PC-3 (cell line): ENCODE measurements around the gene TGM5. TPM values are rescaled to one million over a fixed set of nuclear protein-coding genes. Genes with fewer than 3 reads are reported as not detected.

Experiments used
- ATAC-seq: fragments of 200-7000 bp; cut with Tn5 transposase; 2 replicates; pipeline ENCODE4 v1.9.1; 2020; ENCODE audit warnings: mild to moderate bottlenecking, moderate library complexity
- BruUV-seq: library from RNA; stranded (reverse); fragments of 400-500 nt; replicated peaks from 2 replicates; lab custom pipeline; 2021; lab: Mats Ljungman, UMichigan
- CTCF ChIA-PET: fragments of 300-600 bp; sonication (Branson Sonifier 250); formaldehyde crosslinking; loops from one replicate; lab custom pipeline; 2022; ENCODE audit warnings: antibody characterized with exemption; lab: Charles Lee
- POLR2A ChIA-PET: fragments of 300-600 bp; sonication (Branson Sonifier 250); formaldehyde crosslinking; loops from one replicate; lab custom pipeline; 2022; ENCODE audit warnings: antibody characterized with exemption; ENCODE audit not compliant: unreplicated experiment; lab: Charles Lee
- DNase-seq: peaks from one replicate; pipeline ENCODE4 v3.0.0-alpha.2; 2015
- H2AFZ ChIP-seq: fragments of 300-600 bp; sonication (generic); 2 replicates; pipeline ENCODE4 v1.6.0; 2016; ENCODE audit warnings: antibody characterized with exemption, low read length
- H3F3A ChIP-seq: fragments of 300-600 bp; sonication (generic); one replicate; pipeline ENCODE4 v1.6.0; 2017; ENCODE audit warnings: antibody characterized with exemption, low read length, control low read depth, mild to moderate bottlenecking; ENCODE audit not compliant: unreplicated experiment
- H3K27ac ChIP-seq: fragments of 300-600 bp; sonication (generic); 2 replicates; pipeline ENCODE4 v1.5.1; 2016; ENCODE audit warnings: mild to moderate bottlenecking, low read length
- H3K27me3 ChIP-seq: fragments of 300-600 bp; sonication (generic); 2 replicates; pipeline ENCODE4 v1.6.1; 2016; ENCODE audit warnings: low read length, mixed read lengths
- H3K36me3 ChIP-seq: fragments of 300-600 bp; sonication (generic); 2 replicates; pipeline ENCODE4 v1.6.1; 2016; ENCODE audit warnings: low read depth, mixed run types, low read length, mixed read lengths
- H3K4me1 ChIP-seq: fragments of 300-600 bp; sonication (generic); 2 replicates; pipeline ENCODE4 v1.5.1; 2016; ENCODE audit warnings: low read length; ENCODE audit not compliant: insufficient read depth
- H3K4me2 ChIP-seq: fragments of 300-600 bp; sonication (generic); 2 replicates; pipeline ENCODE4 v1.6.0; 2016; ENCODE audit warnings: low read length
- H3K4me3 ChIP-seq: fragments of 300-600 bp; sonication (generic); 2 replicates; pipeline ENCODE4 v1.5.1; 2016; ENCODE audit warnings: mild to moderate bottlenecking, low read length, mixed read lengths
- H3K79me2 ChIP-seq: fragments of 300-600 bp; sonication (generic); 2 replicates; pipeline ENCODE4 v1.6.1; 2017; ENCODE audit warnings: low read length, mixed read lengths
- H3K9ac ChIP-seq: fragments of 300-600 bp; sonication (generic); 2 replicates; pipeline ENCODE4 v1.6.0; 2016; ENCODE audit warnings: mild to moderate bottlenecking, low read length
- H3K9me2 ChIP-seq: fragments of 300-600 bp; sonication (generic); replicated peaks from 2 replicates; pipeline ENCODE4 v1.6.1; 2016; ENCODE audit warnings: mixed run types, low read length, mixed read lengths
- H3K9me3 ChIP-seq: fragments of 300-600 bp; sonication (generic); 2 replicates; pipeline ENCODE4 v1.6.1; 2016; ENCODE audit warnings: low read length, mixed read lengths
- H4K20me1 ChIP-seq: fragments of 300-600 bp; sonication (generic); 2 replicates; pipeline ENCODE4 v1.6.1; 2016; ENCODE audit warnings: low read length, mixed read lengths
- EZH2 ChIP-seq: fragments of 300-600 bp; sonication (generic); IDR thresholded peaks from one replicate; pipeline ENCODE4 v1.6.1; 2017; ENCODE audit warnings: antibody characterized with exemption, mild to moderate bottlenecking, low read length; ENCODE audit not compliant: unreplicated experiment
- EZH2phosphoT487 ChIP-seq: fragments of 300-600 bp; sonication (generic); IDR thresholded peaks from 2 replicates; pipeline ENCODE4 v1.6.1; 2018; ENCODE audit warnings: mild to moderate bottlenecking, antibody characterized with exemption, low read length, borderline replicate concordance
- intact Hi-C: fragments of 100-400 bp; cut with micrococcal nuclease; formaldehyde crosslinking; loops from 2 replicates; pipeline ENCODE4 v1.9.0; 2023
- total RNA-seq: library from RNA; depleted of rRNA; stranded (reverse); fragments of >200 nt; gene quantifications from 2 replicates; pipeline ENCODE4 v1.2.3, GENCODE V29; 2014
- TF ChIP-seq, protein P1 (sequence below): fragments of 300-600 bp; sonication (generic); conservative IDR thresholded peaks from 2 replicates; pipeline ENCODE4 v1.5.1; 2017; ENCODE audit warnings: antibody characterized with exemption, low read depth, mild to moderate bottlenecking, low read length

TGM5 gene
- total RNA-seq, 1 experiment from 2014 or later = not detected

DNA sequence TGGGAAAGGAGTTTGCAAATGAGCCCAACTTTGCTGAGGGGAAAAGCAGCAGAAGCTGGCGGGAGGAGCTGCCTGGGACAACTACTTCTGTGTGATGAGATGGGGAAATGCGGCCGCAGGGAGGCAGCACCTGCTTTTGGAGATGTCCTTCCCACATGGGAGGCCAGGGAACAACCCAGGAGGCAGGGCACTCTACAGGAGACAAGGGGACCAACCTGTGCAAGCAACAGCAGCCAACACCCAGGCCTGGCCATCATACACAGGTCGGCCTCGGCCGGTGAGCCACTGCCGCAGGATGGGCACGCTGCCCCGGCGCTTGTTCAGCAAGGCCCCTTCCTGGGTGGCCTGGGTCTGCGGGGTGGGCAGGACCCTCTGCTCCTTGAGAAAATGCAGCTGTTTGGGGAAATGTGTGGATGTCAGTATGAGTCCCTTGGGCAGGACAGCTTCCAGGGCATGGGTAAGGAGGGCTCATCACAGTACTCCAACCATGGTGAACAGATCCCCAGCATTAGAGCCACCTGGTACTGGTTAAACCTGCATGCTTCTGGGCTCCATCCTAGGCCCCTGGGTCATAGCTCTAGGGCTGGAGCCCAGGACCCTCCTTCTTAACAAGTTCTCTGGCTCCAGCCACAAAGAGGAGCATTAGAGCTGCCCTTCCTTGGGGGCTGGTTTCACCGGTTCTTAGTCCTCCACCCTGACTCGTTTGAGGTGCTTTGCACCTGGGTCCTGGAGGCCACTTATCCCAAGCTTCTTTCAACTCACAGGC lies 57.5 kb downstream of the TGM5 start:
- no TSS peak for BruUV-seq
- CTCF ChIA-PET = no interaction called here
- Histone ChIP-seq H3K4me1 (peaks cover 3% of the 10 kb centered on the region; the same call in 1 of the 2 replicates), H3K9me3 (no peaks in the 10 kb centered on the region), H3K36me3 (no peaks in the 10 kb centered on the region), H3K4me3 (no peak overlapping the region), H3K4me2 (no peak overlapping the region), H3K79me2 (no peaks in the 10 kb centered on the region), H3F3A (no peaks in the 10 kb centered on the region), H3K9ac (no peak overlapping the region), H4K20me1 (no peaks in the 10 kb centered on the region), H2AFZ (no peak overlapping the region), H3K27me3 (no peaks in the 10 kb centered on the region), H3K27ac (no peak overlapping the region), H3K9me2 (no peaks in the 10 kb centered on the region)
- TF ChIP-seq, protein P1, sequence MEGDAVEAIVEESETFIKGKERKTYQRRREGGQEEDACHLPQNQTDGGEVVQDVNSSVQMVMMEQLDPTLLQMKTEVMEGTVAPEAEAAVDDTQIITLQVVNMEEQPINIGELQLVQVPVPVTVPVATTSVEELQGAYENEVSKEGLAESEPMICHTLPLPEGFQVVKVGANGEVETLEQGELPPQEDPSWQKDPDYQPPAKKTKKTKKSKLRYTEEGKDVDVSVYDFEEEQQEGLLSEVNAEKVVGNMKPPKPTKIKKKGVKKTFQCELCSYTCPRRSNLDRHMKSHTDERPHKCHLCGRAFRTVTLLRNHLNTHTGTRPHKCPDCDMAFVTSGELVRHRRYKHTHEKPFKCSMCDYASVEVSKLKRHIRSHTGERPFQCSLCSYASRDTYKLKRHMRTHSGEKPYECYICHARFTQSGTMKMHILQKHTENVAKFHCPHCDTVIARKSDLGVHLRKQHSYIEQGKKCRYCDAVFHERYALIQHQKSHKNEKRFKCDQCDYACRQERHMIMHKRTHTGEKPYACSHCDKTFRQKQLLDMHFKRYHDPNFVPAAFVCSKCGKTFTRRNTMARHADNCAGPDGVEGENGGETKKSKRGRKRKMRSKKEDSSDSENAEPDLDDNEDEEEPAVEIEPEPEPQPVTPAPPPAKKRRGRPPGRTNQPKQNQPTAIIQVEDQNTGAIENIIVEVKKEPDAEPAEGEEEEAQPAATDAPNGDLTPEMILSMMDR = no peak
- no peak for TF ChIP-seq EZH2phosphoT487
- intact Hi-C loops = no loop called here
- POLR2A ChIA-PET = no interaction called here
- no peak for DNase-seq
- no peak for ATAC-seq

DNA sequence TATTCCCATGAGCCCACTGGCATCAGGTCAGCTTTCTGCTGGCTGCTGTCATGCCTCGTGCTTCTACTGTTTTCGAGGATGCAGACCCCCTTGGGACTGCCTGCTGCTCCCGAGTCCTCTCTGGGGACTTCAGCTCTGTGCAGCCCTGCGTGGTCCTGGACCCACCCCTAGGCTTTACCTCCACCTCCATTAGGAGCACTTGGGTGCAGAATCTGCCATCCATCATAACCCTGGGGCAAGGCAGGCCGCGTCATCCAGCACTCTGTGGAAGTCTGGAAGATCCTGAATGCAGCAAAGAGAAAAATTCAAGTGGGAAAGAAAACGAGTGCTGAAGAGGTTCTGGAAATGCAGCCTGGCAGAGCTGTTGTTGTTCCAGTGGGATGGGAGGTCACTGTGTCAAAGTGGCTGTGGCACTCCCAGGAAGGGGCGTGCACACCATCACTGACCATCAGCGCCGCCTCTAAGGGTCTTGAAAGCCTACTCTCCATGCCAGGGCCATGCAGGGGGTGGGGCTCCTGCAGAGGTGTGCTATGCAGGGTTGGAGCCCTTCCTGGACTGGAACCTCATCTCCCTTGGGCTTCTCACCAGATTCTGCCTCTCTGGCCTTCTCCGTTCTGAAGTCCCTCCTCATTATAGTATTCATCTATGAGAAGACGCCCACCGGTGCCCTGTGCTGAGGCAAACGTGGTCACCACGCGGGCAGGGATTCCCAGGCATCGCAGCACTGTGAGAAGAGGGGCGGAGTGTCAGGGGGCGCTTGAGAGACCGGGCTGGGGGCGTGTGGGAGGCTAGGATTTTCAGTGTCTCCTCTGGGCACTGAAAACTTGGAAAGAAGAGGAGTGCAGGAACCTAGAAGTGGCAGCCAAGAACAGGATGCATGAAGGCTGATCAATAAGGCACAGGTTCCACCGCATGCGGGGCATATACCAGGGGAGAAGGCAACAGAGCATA lies 58.4 kb downstream of the TGM5 start:
- intact Hi-C loops = no loop called here

More for the DNA sequence above, 58.4 kb downstream of the TGM5 start:
- ATAC-seq (no peak), DNase-seq (no peak)
- no TSS peak for BruUV-seq
- H3K9ac ChIP-seq = no peak overlapping the region
- no peak overlapping the region for H3K4me3 ChIP-seq
- H3K27ac ChIP-seq = no peak overlapping the region
- no peaks in the 10 kb centered on the region for H4K20me1 ChIP-seq
- no peaks in the 10 kb centered on the region for H3K27me3 ChIP-seq
- H3K79me2 ChIP-seq = no peaks in the 10 kb centered on the region
- no peaks in the 10 kb centered on the region for H3K9me3 ChIP-seq
- H3K4me1 ChIP-seq = peaks cover 7% of the 10 kb centered on the region; the same call in 1 of the 2 replicates
- H3K36me3 ChIP-seq = no peaks in the 10 kb centered on the region
- H3F3A ChIP-seq = no peaks in the 10 kb centered on the region
- ChIA-PET POLR2A (no interaction called here), CTCF (no interaction called here)
- no peak overlapping the region for H2AFZ ChIP-seq
- H3K9me2 ChIP-seq = no peaks in the 10 kb centered on the region
- TF ChIP-seq EZH2 = no peak
- TF ChIP-seq EZH2phosphoT487 = no peak
- TF ChIP-seq, protein P1 = no peak
- no peak overlapping the region for H3K4me2 ChIP-seq
